IMR-90 (cell line): ENCODE data around the gene HTR2A.

Experiments
- CEBPB ChIP-seq: IDR thresholded peaks from 2 replicates; pipeline ENCODE4 v1.6.1; 2012; ENCODE audit warnings: low read depth, low read length, improper control_type of control experiment
- MAFK ChIP-seq: IDR thresholded peaks from 2 replicates; pipeline ENCODE4 v1.6.1; 2012; ENCODE audit warnings: low read depth, low read length, improper control_type of control experiment
- NFE2L2 ChIP-seq: fragments of 150-350 bp; IDR thresholded peaks from 2 replicates; pipeline ENCODE4 v1.6.1; 2016; ENCODE audit warnings: low read depth, mild to moderate bottlenecking, low read length
- POLR2A ChIP-seq: IDR thresholded peaks from 2 replicates; pipeline ENCODE4 v1.6.1; 2012; ENCODE audit warnings: mild to moderate bottlenecking, low read depth, low read length
- RAD21 ChIP-seq: IDR thresholded peaks from 2 replicates; pipeline ENCODE4 v1.6.1; 2012; ENCODE audit warnings: low read length, improper control_type of control experiment
- RFX5 ChIP-seq: IDR thresholded peaks from 2 replicates; pipeline ENCODE4 v1.8.0; 2012; ENCODE audit warnings: low read depth, mild to moderate bottlenecking, low read length, moderate library complexity
- SMC3 ChIP-seq: fragments of 150-350 bp; IDR thresholded peaks from 2 replicates; pipeline ENCODE4 v1.6.1; 2016; ENCODE audit warnings: low read depth, mild to moderate bottlenecking, antibody characterized with exemption, low read length, moderate library complexity
- TF ChIP-seq, protein P1 (sequence below): conservative IDR thresholded peaks from 2 replicates; pipeline ENCODE4 v1.5.1; 2012; ENCODE audit warnings: mild to moderate bottlenecking, low read depth, low read length, improper control_type of control experiment
- TF ChIP-seq, protein P2 (sequence below): fragments of 150-350 bp; IDR thresholded peaks from 2 replicates; pipeline ENCODE4 v1.6.1; 2016; ENCODE audit warnings: low read depth, mild to moderate bottlenecking, low read length, moderate library complexity, borderline replicate concordance
- TF ChIP-seq, protein P3 (sequence below): fragments of 150-350 bp; IDR thresholded peaks from 2 replicates; pipeline ENCODE4 v1.6.1; 2017; ENCODE audit warnings: mild to moderate bottlenecking, antibody characterized with exemption, low read length, low read depth

DNA sequence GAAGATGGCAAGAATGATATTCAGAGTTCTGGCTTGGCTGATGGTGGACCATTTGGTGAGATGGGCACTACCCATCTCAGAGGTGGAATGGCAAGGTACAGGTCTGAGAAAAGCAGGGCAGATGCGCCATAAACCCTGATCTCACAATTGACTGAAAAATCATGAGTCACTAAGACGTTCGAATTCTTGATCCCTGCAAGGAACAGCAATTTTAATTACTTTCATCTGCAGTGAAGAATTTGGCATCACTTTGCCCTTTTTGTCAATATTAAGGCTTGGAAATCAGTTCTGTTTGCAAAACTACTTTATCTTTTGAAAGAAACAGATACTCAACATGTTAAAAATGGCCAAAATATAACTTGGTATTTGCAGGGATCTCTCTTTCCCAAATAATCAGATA, 38.1 kb downstream of the HTR2A start:
- TF ChIP-seq POLR2A = no peak
- TF ChIP-seq, protein P1, sequence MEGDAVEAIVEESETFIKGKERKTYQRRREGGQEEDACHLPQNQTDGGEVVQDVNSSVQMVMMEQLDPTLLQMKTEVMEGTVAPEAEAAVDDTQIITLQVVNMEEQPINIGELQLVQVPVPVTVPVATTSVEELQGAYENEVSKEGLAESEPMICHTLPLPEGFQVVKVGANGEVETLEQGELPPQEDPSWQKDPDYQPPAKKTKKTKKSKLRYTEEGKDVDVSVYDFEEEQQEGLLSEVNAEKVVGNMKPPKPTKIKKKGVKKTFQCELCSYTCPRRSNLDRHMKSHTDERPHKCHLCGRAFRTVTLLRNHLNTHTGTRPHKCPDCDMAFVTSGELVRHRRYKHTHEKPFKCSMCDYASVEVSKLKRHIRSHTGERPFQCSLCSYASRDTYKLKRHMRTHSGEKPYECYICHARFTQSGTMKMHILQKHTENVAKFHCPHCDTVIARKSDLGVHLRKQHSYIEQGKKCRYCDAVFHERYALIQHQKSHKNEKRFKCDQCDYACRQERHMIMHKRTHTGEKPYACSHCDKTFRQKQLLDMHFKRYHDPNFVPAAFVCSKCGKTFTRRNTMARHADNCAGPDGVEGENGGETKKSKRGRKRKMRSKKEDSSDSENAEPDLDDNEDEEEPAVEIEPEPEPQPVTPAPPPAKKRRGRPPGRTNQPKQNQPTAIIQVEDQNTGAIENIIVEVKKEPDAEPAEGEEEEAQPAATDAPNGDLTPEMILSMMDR = no peak
- TF ChIP-seq, protein P2, sequence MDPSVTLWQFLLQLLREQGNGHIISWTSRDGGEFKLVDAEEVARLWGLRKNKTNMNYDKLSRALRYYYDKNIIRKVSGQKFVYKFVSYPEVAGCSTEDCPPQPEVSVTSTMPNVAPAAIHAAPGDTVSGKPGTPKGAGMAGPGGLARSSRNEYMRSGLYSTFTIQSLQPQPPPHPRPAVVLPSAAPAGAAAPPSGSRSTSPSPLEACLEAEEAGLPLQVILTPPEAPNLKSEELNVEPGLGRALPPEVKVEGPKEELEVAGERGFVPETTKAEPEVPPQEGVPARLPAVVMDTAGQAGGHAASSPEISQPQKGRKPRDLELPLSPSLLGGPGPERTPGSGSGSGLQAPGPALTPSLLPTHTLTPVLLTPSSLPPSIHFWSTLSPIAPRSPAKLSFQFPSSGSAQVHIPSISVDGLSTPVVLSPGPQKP = no peak
- TF ChIP-seq NFE2L2 = no peak
- no peak for TF ChIP-seq RAD21
- no peak for TF ChIP-seq CEBPB
- no peak for TF ChIP-seq MAFK
- no peak for TF ChIP-seq SMC3
- TF ChIP-seq, protein P3, sequence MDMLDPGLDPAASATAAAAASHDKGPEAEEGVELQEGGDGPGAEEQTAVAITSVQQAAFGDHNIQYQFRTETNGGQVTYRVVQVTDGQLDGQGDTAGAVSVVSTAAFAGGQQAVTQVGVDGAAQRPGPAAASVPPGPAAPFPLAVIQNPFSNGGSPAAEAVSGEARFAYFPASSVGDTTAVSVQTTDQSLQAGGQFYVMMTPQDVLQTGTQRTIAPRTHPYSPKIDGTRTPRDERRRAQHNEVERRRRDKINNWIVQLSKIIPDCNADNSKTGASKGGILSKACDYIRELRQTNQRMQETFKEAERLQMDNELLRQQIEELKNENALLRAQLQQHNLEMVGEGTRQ = no peak
- no peak for TF ChIP-seq RFX5
